ENCODE measurements around the gene UBXN11.
"Not testable (repeated sequence)": the region's sequence is repeated elsewhere in the genome, so short reads cannot be mapped to it uniquely, and the experiment has no call there.

Gene UBXN11

GRCh38 chr1:26307966-26308899 is 1.8 kb upstream of the UBXN11 start:
- FAIRE-seq; DNase-seq (ENCODE audit: insufficient read length, low spot score): not testable (repeated sequence)

- DNase-seq (ENCODE audit: insufficient read length, low spot score) (no peak), FAIRE-seq (peak; percentile 81)
These were observed 936 bp upstream of the UBXN11 start for GRCh38 chr1:26307363-26307781.

GRCh38 chr1:26305667-26306289 is 658 bp downstream of the UBXN11 start:
- DNase-seq (ENCODE audit: insufficient read length, low spot score): no peak
- FAIRE-seq: no peak

GRCh38 chr1:26302733-26303405 is 3.6 kb downstream of the UBXN11 start:
- DNase-seq (ENCODE audit: insufficient read length, low spot score): no peak

GRCh38 chr1:26300578-26301275 is 5.7 kb downstream of the UBXN11 start:
- DNase-seq (ENCODE audit: insufficient read length, low spot score) (no peak), FAIRE-seq (no peak)

More at GRCh38 chr1:26302733-26303405, 3.6 kb downstream of the UBXN11 start:
- no peak for FAIRE-seq

- DNase-seq (ENCODE audit: insufficient read length, low spot score) (no peak), FAIRE-seq (no peak)
These were observed 8.7 kb downstream of the UBXN11 start for GRCh38 chr1:26297791-26298124.

GRCh38 chr1:26297057-26297790 is 9.2 kb downstream of the UBXN11 start:
- no peak for FAIRE-seq
- DNase-seq (ENCODE audit: insufficient read length, low spot score): no peak

GRCh38 chr1:26296340-26297056 is 9.9 kb downstream of the UBXN11 start:
- FAIRE-seq (no peak), DNase-seq (ENCODE audit: insufficient read length, low spot score) (no peak)

- no peak for FAIRE-seq
- no peak for DNase-seq (ENCODE audit: insufficient read length, low spot score)
These were observed 11.0 kb downstream of the UBXN11 start for GRCh38 chr1:26295194-26296138.

GRCh38 chr1:26293911-26294463 is 12.4 kb downstream of the UBXN11 start:
- DNase-seq (ENCODE audit: insufficient read length, low spot score) (no peak), FAIRE-seq (no peak)

GRCh38 chr1:26292735-26293134 is 13.7 kb downstream of the UBXN11 start:
- not testable (repeated sequence) for FAIRE-seq; DNase-seq (ENCODE audit: insufficient read length, low spot score)

GRCh38 chr1:26291939-26292338 is 14.5 kb downstream of the UBXN11 start:
- no peak for DNase-seq (ENCODE audit: insufficient read length, low spot score)
- no peak for FAIRE-seq

- FAIRE-seq: no peak
- DNase-seq (ENCODE audit: insufficient read length, low spot score): no peak
These were observed 15.0 kb downstream of the UBXN11 start for GRCh38 chr1:26291433-26291832.

- DNase-seq (ENCODE audit: insufficient read length, low spot score) (no peak), FAIRE-seq (no peak)
These were observed 15.6 kb downstream of the UBXN11 start for GRCh38 chr1:26290882-26291261.

- FAIRE-seq: no peak
These were observed 16.1 kb downstream of the UBXN11 start for GRCh38 chr1:26290122-26290881.

GRCh38 chr1:26289158-26290059 is 17.0 kb downstream of the UBXN11 start:
- FAIRE-seq (peak; percentile 94), DNase-seq (ENCODE audit: insufficient read length, low spot score) (peak; percentile 81)

More at GRCh38 chr1:26290122-26290881, 16.1 kb downstream of the UBXN11 start:
- no peak for DNase-seq (ENCODE audit: insufficient read length, low spot score)

All from GM19239 (cell line).